ENCODE measurements around the gene ADCY1. TPM values are rescaled to one million over a fixed set of nuclear protein-coding genes. Genes with fewer than 3 reads are reported as not detected.

Gene ADCY1
- total and polyA plus RNA-seq, 5 experiments from 2014 or later: 0.02 to 0.04 TPM; not detected in 3

DNA sequence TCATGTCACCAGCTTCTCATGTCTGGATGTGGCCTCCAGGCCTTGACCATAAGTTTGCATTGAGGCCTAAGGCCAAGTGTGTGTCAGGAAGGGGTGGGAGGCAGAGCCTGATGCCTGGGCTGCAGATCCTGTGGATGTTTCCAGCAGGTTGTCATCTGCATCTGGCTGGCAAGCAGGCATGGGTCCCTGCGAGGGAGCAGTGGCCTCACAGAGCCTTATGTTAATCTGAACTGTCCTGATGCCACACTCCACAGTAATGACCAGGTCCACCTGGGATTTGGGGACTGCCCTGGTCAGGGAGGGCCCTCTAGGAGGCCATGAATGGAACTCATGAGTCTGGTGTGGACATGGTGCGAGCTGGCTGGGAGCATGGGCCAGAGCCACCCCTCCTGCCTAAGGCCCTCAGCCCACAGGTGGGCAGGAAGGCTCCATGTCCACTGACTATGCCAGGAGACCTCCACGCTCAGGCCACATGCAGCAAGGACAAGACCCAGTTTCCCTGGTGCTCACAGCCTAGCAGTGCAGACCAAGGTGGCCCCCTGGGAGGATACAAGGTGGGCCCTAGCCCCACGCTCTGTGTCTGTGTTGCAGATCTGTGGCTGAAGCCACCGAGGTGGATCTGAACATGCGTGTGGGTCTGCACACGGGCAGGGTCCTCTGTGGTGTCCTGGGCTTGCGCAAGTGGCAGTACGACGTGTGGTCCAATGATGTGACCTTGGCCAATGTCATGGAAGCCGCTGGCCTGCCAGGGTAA lies 83.1 kb downstream of the ADCY1 start:
- no peaks in the 10 kb centered on the region for H3K36me3 Mint-ChIP-seq
- no peak for DNase-seq
- peaks cover 0 to 2% (median 0%) of the 10 kb centered on the region in 4 donors for H3K4me1 Mint-ChIP-seq
- POLR2A ChIA-PET: no interaction called here
- no peak overlapping the region for H3K4me3 Mint-ChIP-seq
- no peaks in the 10 kb centered on the region for H3K9me3 Mint-ChIP-seq
- no peak for ATAC-seq
- H3K27ac Mint-ChIP-seq: no peak overlapping the region
- H3K27me3 Mint-ChIP-seq: peaks cover 0 to 18% (median 0%) of the 10 kb centered on the region in 5 donors

DNA sequence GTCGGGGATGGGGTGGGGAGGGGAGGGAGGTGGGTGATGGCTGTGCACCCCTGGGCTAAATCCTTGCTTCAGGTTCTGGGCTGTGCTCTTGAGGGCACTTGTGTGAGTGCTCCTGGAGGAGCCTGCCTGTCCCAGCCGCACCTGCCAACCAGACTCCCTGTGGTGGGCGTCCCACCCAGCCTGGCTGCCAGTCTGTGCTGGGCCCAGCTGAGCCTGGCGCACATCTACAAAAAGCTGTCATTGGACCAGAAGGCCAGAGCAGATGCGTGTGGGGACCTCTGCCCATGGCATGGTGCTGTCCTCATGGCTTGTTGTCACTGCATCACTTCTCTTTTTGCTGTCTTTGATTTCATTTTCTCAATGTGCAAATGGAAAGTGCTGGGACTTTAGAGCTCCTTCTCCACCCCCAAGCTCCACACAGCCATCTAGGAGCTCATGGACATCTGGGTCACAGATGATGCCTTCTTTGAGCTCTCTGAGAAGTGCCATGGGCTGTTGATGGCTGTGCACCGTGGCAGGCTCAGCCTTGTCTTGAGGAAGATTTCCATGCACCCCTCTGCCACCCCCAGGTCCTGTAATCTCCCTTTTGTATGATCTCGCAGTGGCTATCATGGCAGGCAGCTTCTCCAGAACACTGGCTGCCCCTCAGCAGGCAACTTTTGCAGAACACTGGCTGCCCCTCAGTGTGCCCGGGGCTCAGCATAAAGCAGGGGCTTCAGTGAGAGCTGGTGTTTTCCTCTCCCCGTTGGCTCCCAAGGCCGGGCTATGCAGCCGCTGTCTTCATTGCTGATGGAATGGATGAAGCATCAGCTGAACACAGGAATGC lies 83.9 kb downstream of the ADCY1 start:
- peaks cover 0 to under 1% (median 0%) of the 10 kb centered on the region in 9 donors for H3K9me3 Mint-ChIP-seq
- ATAC-seq: no peak
- H3K4me3 Mint-ChIP-seq: no peak overlapping the region
- H3K27me3 Mint-ChIP-seq: peaks cover 0 to 18% (median 0%) of the 10 kb centered on the region in 5 donors
- no peaks in the 10 kb centered on the region for H3K36me3 Mint-ChIP-seq
- H3K27ac Mint-ChIP-seq: no peak overlapping the region
- DNase-seq: no peak
- peaks cover 0 to 2% (median 0%) of the 10 kb centered on the region in 4 donors for H3K4me1 Mint-ChIP-seq
- POLR2A ChIA-PET: no interaction called here

DNA sequence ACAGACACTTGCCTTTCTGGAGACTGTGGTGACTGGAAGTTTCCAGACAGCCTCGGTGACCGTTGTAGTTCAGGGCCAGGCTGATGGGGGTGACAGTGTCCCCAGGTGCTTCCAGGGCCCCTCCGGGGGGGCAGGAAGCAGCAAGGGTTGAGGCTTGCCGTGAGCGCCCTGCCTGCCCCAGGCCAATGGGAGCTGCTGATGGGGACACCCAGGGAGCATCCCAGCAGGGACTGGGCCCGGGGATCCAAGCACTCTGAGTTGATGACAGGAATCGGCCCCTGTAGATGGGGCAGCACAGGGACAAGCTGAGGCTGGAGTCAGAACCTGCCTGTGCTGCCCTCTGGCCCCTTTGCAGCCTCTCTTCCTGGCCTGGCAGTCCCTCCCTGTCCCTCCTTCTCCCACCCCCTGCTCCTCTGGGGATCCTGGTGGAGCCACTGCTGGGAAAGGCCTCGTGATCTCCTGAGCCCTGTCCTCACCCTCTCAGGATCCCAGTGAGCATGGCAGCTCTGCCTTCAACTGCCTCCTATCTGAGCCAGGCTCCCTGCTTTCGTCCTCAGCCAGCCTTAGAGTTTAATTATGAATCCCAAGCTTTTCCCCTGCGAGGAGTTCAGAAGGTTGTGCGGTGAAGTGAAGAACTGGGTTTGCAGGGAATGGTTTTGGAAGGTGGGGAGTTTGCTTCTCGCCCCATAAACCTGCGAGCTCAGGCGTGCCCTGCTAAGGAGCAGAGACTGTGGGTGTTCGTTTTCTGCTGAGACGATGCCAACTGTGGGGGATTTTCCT lies 84.7 kb downstream of the ADCY1 start:
- POLR2A ChIA-PET: no interaction called here
- Mint-ChIP-seq H3K27me3 (peaks cover 0 to 18% (median 0%) of the 10 kb centered on the region in 5 donors), H3K9me3 (peaks cover 0 to 3% (median 0%) of the 10 kb centered on the region in 9 donors), H3K27ac (no peak overlapping the region), H3K36me3 (no peaks in the 10 kb centered on the region), H3K4me1 (peaks cover 0 to 2% (median 0%) of the 10 kb centered on the region in 4 donors), H3K4me3 (no peak overlapping the region)
- ATAC-seq (no peak), DNase-seq (peak in 1 of 10 donors; percentile 37)

DNA sequence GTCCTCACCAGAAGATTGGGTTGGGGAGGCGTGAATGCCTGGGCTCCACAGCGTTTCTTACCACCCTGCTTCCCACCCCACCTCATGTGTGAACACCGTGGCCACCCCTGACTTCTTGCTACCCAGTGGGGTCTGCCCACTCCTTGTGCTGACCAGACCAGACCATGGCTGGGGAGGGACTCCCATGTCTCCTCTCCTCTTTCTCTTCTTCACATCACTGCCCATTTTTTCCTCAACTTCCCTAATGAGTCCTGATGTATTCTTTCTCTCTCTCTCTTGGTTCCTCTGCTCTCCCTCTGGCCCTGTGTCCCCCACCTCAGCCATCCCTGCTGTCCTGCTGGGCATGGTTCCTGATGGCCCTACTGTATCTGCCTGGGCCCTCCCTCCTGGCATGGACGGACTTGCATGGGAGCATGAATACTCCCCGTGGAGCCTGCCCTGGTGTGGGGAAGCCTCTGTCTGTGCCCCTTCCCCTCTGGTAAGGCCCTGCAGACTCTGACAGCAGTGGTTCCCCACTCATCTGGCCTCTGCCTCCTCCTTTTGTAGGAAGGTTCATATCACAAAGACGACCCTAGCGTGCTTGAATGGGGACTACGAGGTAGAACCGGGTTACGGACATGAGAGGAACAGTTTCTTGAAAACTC lies 85.5 kb downstream of the ADCY1 start:
- Mint-ChIP-seq H3K27me3 (peaks cover 0 to 18% (median 0%) of the 10 kb centered on the region in 5 donors), H3K27ac (no peak overlapping the region), H3K4me1 (peaks cover 0 to 2% (median 0%) of the 10 kb centered on the region in 4 donors), H3K36me3 (no peaks in the 10 kb centered on the region), H3K9me3 (peaks cover 0 to 3% (median 0%) of the 10 kb centered on the region in 9 donors), H3K4me3 (no peak overlapping the region)
- no peak for DNase-seq
- no peak for ATAC-seq
- POLR2A ChIA-PET: no interaction called here

DNA sequence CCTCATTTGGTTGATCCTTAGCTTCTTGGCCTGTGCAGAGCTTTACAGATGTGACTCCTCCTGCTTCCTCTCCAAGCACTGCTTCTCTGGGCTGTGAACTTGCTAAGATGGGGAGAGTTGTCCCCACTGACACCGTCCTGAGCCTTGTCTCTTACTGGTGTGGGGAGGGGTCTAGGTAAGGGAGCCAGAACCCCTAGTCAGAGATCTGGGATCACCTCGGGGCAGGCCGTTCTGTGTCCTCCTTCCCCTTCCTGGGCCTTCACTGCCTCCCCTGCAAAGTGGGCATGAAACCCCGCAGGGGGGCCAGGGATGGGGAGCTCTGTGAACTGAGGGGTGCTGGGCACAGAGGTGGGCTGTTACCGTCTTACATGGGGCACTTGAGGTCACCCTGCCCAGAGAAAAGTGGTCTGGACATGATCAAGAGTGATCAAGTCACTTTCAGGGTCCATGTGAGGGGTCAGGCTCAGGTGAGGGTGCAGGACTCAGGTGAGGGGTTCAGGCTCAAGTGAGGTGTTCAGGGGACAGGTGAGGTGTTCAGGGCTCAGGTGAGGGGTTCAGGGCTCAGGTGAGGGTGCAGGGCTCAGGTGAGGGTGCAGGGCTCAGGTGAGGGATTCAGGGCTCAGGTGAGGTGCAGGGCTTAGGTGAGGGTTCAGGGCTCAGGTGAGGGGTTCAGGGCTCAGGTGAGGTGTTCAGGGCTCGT lies 86.2 kb downstream of the ADCY1 start:
- Mint-ChIP-seq H3K36me3 (no peaks in the 10 kb centered on the region), H3K27me3 (peaks cover 0 to 17% (median 0%) of the 10 kb centered on the region in 5 donors), H3K4me1 (peaks cover 0 to 2% (median 0%) of the 10 kb centered on the region in 4 donors), H3K27ac (no peak overlapping the region), H3K4me3 (no peak overlapping the region), H3K9me3 (peaks cover 0 to 3% (median 0%) of the 10 kb centered on the region in 9 donors)
- ATAC-seq: no peak
- DNase-seq: peak in 1 of 10 donors; percentile 43
- POLR2A ChIA-PET: no interaction called here

DNA sequence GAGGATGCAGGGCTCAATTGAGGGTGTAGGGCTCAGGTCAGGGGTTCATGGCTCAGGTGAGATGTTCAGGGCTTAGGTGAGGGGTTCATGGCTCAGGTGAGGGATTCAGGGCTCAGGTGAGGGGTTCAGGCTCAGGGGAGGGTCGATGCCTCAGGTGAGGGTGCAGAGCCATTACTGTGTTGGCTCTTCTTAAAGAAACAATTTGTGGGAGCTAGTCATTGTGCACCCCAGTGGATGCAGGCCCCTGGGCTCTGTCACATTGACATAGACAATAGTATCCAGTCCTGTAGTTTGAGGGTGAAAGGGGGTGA lies 86.7 kb downstream of the ADCY1 start:
- H3K4me3 Mint-ChIP-seq: no peak overlapping the region
- no peak for ATAC-seq
- H3K27ac Mint-ChIP-seq: no peak overlapping the region
- no peaks in the 10 kb centered on the region for H3K36me3 Mint-ChIP-seq
- H3K9me3 Mint-ChIP-seq: peaks cover 0 to 3% (median 0%) of the 10 kb centered on the region in 9 donors
- POLR2A ChIA-PET: no interaction called here
- peaks cover 0 to 15% (median 0%) of the 10 kb centered on the region in 5 donors for H3K27me3 Mint-ChIP-seq
- no peaks in the 10 kb centered on the region for H3K4me1 Mint-ChIP-seq
- DNase-seq: peak in 1 of 10 donors; percentile 19

DNA sequence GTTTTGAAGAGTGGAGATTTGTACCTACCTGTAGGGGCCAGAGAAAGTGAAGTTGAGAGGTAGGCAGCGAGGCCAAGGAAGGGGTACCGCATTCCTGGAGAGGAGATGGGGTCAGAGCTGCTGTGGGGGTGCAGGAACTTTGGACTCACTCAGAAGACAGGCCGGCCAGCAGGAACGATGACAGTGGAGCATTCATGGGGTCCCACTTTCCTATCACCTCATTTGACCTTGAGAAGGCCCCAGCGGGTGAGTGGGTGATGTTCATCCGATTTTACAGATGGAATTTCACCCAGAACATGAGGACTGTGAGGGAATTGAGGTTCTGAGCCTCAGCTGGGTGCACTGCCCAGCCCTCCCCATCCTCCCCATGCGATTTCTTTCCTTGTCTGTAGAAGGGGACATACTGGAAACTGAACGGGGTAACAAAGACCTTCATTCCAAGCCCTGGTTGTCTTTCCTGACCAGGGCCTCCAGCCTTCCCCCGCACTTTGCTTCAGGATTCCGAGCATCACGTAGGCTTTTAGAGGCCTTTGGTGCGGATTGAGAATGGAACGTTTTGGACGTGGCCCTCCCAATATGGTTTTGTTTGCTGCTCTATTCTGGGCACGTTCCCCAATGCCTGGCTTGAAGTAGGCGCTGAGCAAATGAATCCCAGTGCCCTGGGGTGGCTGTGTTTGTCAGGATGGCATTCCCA lies 87.3 kb downstream of the ADCY1 start:
- Mint-ChIP-seq H3K9me3 (peaks cover 0 to 3% (median 0%) of the 10 kb centered on the region in 9 donors), H3K27ac (no peak overlapping the region), H3K27me3 (peaks cover 0 to 12% (median 0%) of the 10 kb centered on the region in 5 donors), H3K4me1 (no peaks in the 10 kb centered on the region), H3K4me3 (no peak overlapping the region), H3K36me3 (no peaks in the 10 kb centered on the region)
- DNase-seq (no peak), ATAC-seq (no peak)
- POLR2A ChIA-PET: no interaction called here

DNA sequence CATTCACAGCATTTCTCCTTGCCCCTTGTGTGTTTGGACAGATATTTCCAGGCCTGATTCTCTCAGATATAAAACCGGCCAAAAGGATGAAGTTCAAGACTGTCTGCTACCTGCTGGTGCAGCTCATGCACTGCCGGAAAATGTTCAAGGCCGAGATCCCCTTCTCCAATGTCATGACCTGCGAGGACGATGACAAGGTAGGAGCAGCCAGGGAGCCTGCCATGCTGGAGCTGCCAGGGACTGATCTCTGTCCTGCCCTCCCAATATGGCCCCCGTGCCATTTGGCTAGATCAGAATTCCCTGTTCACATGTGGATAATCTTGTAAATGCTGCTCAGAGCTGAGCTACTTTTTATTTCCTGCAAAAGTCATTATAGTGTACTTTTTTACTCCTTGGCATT lies 87.8 kb downstream of the ADCY1 start:
- ATAC-seq (no peak), DNase-seq (peak in 1 of 10 donors; percentile 41)
- H3K27ac Mint-ChIP-seq: no peak overlapping the region
- H3K4me1 Mint-ChIP-seq: no peaks in the 10 kb centered on the region
- H3K4me3 Mint-ChIP-seq: no peak overlapping the region
- H3K9me3 Mint-ChIP-seq: peaks cover 0 to 4% (median 0%) of the 10 kb centered on the region in 9 donors
- peaks cover 0 to 12% (median 0%) of the 10 kb centered on the region in 5 donors for H3K27me3 Mint-ChIP-seq
- H3K36me3 Mint-ChIP-seq: no peaks in the 10 kb centered on the region
- POLR2A ChIA-PET: no interaction called here

DNA sequence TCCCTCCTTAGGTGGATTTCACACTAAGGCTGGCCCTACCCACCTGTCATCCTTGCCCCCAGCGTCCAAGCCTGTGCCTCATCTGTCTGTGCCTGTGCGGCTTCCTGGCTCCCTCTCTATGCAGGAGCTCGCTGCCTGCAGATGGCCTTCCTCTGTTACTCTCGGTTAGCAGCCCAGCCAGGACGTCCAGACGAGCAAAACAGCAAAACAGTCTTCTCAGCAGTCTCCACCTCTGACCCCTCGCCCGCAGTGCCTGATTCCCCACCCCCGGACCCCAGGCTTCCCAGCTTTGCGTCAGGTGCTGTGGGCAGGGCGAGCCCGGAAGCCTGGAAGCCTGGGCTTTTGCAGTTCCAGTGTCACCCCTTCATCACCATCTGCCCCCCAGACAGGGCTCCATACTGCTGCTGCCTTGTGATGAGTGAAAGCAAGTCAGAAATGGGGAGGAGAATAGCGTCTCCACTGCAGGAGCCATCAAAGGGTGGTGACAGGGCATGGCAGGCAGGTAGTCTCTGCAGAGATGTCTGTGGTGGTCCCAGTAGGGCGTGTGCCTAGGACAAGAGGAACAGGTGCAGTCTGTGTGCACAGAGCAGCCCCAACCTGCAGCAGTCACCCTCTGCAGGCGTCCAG lies 88.5 kb downstream of the ADCY1 start:
- Mint-ChIP-seq H3K4me3 (no peak overlapping the region), H3K9me3 (peaks cover 0 to 9% (median 0%) of the 10 kb centered on the region in 9 donors), H3K27ac (peak overlapping the region in 1 of 10 donors; percentile 25), H3K4me1 (no peaks in the 10 kb centered on the region), H3K27me3 (peaks cover 0 to 12% (median 0%) of the 10 kb centered on the region in 5 donors), H3K36me3 (no peaks in the 10 kb centered on the region)
- no peak for ATAC-seq
- no peak for DNase-seq
- POLR2A ChIA-PET: no interaction called here

DNA sequence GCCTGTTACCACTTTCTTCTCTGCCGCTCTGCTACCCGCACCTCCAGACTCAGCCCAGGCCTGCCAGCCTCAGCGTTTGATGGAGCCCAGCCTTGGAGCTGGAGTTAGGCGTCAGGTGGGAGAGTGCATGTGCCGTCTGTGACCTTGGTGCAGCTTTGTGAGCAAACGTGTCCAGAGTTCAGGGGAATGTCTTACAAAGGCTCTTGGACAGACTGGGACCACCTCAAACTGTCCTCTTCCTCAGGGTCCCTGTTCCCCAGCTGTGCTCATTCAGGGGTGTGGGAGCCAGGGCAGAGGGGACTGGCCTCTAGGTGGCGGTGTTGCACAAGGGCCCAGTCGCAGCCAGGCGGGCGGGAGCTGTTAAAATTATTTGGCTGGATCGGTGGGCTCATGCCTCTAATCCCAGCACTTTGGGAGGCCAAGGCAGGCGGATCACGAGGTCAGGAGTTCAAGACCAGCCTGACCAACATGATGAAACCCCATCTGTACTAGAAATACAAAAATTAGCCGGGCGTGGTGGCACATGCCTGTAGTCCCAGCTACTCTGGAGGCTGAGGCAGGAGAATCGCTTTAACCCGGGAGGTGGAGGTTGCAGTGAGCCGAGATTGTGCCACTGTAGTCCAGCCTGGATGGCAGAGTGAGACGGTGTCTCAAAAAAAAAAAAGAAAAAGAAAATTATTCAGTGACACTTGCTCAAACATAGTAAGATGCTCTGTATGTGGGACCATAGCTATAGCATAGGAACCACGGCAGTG lies 89.2 kb downstream of the ADCY1 start:
- no peak for DNase-seq
- no peaks in the 10 kb centered on the region for H3K36me3 Mint-ChIP-seq
- peaks cover 0 to 9% (median 0%) of the 10 kb centered on the region in 9 donors for H3K9me3 Mint-ChIP-seq
- no peak for ATAC-seq
- H3K27me3 Mint-ChIP-seq: peaks cover 0 to 12% (median 0%) of the 10 kb centered on the region in 5 donors
- H3K4me3 Mint-ChIP-seq: no peak overlapping the region
- H3K27ac Mint-ChIP-seq: no peak overlapping the region
- POLR2A ChIA-PET: interaction anchor here (0.7 kb wide), 1 partner anchor 130 kb away, joined by 3 read pairs; no protein-coding TSS in a partner anchor
- H3K4me1 Mint-ChIP-seq: no peaks in the 10 kb centered on the region
